GM18868 (cell line): ENCODE measurements around the gene SCO1.

Experiments
- ATAC-seq: cut with Tn5 transposase; IDR thresholded peaks from one replicate; pipeline ENCODE4 v1.9.1; 2021; ENCODE audit warnings: mild to moderate bottlenecking, moderate library complexity; ENCODE audit not compliant: unreplicated experiment

Gene SCO1

GRCh38 chr17:10657148-10657547 is 40.2 kb downstream of the SCO1 start, which contains the start of gene MYH3:
TSS of gene MYH3 (minus strand) at chr17:10657309. CDS start at chr17:10655064, 2,245 bp downstream.
- no peak for ATAC-seq

DNA sequence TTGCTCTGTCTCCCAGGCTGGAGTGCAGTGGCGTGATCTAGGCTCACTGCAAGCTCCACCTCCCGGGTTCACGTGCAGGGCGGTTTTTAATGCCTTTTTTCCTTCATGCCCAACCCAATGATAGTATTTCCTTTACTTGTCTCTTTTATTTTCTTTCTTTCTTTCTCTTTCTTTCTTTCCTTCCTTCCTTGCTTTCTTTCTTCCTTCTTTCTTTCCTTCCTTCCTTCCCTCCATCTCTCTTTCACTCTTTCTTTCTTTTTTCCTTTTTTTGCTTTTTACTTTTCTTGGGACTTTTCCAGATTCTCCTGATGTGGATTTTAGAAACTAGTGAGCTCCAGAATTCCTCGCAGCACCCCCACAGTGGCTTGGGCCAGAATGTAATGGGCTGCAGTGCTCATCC is 43.3 kb downstream of the SCO1 start:
- no peak for ATAC-seq

- ATAC-seq, result no peak
Observed at GRCh38 chr17:10652984-10653659, 44.2 kb downstream of the SCO1 start.

GRCh38 chr17:10651927-10652326 is 45.4 kb downstream of the SCO1 start:
- no peak for ATAC-seq

DNA sequence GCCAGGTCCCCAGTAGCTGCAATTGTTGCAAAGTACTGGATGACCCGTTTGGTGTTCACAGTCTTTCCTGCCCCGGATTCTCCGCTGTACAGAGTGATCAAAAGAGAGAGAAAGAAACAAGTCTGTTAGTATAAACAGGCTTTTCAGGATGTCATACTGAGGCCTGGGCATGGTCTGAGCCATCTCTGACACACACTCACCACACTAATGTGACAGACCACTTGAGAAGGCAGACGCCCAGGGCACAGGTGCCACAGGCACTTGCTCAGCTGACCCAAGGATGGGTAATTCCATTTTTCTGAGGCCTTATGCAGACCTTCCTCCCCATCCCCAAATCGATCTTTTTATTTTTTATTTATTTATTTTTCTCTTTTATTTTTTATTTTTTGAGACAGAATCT is 47.7 kb downstream of the SCO1 start:
- ATAC-seq, result no peak

DNA sequence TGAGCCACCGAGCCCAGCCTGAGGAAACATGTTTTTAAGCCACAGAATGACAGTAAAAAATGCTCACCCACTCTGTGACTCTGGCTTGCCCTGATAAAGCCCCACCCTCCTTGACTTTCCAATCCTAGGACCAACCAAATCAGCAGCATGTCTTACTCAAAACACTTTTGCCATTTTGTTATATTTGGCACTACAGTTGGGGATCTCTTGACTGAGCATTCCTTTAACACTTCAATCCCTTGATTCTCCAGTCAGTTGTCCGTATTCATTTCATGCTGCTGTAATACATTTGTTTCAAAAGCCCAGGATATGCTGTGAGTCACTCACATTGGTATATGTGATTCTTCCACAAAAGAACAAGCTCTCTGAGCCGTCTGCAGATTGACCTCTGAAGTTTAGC is 48.4 kb downstream of the SCO1 start:
- no peak for ATAC-seq

DNA sequence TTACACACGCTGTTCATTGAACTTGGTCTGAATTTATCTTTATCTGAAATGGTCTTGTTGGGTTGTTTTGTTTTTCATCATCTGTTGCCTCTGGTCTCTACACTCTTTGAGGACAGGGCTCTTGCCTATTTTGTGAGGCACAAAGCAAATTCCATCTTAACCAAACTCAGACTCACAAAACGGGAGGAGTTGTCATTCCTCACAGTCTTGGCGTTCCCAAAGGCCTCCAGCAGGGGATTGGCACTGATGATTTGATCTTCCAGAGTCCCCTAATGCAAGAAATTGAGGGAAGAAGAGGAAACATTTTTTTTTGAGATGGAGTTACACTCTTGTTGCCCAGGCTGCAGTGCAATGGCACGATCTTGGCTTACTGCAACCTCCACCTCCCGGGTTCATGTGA is 49.0 kb downstream of the SCO1 start:
- ATAC-seq, result no peak

DNA sequence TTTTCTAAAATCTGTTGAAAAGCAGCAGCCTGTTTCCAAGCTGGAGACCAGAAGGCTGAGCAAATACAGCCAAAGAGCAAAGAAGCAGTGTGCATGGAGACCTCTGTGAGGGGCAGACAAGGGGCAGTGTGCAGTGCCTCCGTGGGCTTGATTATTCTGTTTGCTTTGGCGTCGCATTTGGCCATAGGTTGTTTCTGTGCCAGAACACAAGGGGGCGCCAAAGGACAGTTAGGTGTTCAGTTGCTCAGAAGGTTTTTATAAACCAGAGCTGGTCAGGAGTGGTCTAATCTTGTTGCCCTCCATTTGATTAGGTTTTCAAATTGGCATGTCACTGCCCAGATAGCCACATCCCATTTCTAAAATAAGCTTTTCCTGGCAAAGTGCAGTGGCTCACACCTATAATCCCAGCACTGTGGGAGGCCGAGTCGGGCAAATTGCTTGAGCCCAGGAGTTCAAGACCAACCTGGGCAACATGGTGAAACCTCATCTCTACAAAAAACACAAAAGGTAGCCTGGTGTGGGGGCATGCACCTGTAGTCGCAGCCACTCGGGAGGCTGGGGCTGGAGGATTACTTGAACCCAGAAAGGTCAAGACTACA is 50.8 kb downstream of the SCO1 start:
- peak; percentile 68 for ATAC-seq

GRCh38 chr17:10640475-10640874 is 56.9 kb downstream of the SCO1 start:
- no peak for ATAC-seq

GRCh38 chr17:10638151-10638550 is 59.2 kb downstream of the SCO1 start:
- no peak for ATAC-seq

DNA sequence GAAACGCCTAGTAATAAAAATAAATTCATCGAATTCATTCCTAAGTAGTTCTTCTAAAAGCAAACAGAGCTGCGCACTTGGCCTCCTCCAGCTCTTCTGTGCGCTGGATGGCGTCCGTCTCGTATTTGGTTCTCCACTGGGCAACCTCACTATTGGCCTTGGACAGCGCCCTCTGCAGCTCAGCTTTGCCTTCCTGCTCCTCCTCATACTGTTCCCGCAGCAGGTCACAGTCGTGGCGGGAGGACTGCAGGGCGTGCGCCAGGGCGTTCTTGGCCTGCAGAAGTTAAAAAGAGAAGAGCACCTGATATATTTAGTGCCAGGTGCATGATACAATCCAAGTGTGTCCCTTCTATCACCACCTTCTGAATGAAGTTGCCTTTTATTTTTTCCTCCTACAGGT is 62.0 kb downstream of the SCO1 start:
- no peak for ATAC-seq

- peak; percentile 97 for ATAC-seq
Observed at GRCh38 chr17:10633738-10634379, 63.5 kb downstream of the SCO1 start.

- ATAC-seq, result no peak
Observed at GRCh38 chr17:10631701-10632100, 65.6 kb downstream of the SCO1 start.

GRCh38 chr17:10631048-10631700 is 66.2 kb downstream of the SCO1 start:
- ATAC-seq, result no peak

- no peak for ATAC-seq
Observed at GRCh38 chr17:10629706-10630105, 67.6 kb downstream of the SCO1 start.

GRCh38 chr17:10628756-10629155 is 68.6 kb downstream of the SCO1 start:
- no peak for ATAC-seq

DNA sequence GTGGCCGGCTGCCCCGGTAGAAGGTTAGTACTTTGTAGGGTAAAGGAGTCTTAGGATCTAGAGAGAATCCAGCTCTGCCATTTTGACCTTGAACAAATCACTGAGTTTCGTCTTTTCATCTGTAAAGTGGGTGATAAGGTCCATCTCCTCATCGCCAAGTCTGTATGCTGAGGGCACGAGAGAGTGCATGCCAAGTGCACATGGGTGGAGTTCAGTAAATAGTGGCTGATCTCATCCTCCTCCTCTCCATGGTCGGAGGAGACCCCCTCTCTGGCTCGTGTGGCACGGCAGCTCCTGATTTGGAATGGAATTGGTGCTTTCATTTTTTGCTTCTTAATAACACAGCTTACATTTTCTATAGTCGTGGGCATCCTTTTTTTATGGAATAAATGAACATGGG is 70.9 kb downstream of the SCO1 start:
- ATAC-seq, result no peak

DNA sequence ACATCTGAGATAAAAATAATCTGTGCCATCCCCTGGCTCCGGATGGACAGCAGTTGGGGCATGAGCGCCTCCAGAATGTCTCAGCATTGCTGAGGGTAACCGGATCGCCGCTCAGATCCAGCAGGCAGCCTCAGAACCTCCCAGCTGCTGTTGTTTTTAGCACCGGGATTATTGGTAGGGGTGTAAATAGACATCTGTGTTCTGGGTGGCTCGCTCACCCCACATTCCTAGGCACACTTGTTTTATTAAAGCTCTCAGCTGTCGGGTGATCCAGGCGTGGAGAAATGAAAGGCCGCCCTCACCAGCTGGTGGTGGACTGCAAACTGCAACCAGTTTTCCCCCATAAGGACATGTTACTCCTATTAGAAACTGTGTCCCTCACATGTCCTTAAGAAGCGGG is 72.4 kb downstream of the SCO1 start:
- ATAC-seq, result no peak

- no peak for ATAC-seq
Observed at GRCh38 chr17:10623737-10624338, 73.5 kb downstream of the SCO1 start.

DNA sequence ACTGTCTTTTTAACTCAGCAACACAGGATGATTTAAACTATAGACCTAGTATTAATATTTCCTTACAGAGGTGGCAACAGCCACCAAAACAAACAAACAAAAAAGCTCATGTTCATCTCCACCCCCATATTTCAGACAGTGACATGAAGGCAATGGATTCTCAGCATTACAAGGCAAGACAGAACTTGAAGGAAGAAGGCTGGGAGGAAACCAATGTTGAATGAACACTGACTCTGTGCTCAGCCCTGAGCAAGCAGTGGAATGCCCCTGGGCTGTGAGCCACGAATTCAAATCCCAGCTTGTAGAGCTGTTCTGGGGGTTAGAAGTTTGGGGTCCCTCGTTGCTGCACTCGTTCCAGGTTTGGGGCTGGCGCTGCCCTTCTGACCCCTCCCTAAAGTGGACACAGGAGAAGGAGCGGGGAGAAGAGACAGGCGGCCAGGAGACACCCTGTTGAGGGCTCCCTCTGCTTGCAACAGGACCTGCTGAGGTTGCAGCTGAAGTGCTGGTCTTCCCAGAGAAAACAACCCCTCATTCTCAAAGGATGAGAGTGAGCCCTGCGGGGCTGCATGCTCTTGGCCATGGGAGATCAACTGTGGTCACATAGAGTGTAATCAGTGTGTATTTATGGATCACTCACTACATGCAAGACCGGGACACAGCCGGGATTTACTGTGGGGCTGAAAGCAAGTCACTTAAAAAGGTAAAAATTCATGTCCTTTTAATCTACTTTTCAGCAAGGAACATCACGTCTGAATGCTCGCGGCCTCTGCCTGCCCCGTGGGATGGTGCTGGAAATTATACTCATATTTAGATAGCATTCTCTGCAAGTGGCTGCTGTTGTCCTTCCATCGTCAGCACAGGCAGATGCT is 74.5 kb downstream of the SCO1 start:
- no peak for ATAC-seq
